GM21360 (cell line): Measurements from ENCODE around the gene ABCA7.

ENCODE experiments used
- ATAC-seq: cut with Tn5 transposase; IDR thresholded peaks from one replicate; pipeline ENCODE4 v1.9.1; 2021; ENCODE audit warnings: mild to moderate bottlenecking, moderate library complexity; ENCODE audit not compliant: unreplicated experiment

The ABCA7 gene

DNA sequence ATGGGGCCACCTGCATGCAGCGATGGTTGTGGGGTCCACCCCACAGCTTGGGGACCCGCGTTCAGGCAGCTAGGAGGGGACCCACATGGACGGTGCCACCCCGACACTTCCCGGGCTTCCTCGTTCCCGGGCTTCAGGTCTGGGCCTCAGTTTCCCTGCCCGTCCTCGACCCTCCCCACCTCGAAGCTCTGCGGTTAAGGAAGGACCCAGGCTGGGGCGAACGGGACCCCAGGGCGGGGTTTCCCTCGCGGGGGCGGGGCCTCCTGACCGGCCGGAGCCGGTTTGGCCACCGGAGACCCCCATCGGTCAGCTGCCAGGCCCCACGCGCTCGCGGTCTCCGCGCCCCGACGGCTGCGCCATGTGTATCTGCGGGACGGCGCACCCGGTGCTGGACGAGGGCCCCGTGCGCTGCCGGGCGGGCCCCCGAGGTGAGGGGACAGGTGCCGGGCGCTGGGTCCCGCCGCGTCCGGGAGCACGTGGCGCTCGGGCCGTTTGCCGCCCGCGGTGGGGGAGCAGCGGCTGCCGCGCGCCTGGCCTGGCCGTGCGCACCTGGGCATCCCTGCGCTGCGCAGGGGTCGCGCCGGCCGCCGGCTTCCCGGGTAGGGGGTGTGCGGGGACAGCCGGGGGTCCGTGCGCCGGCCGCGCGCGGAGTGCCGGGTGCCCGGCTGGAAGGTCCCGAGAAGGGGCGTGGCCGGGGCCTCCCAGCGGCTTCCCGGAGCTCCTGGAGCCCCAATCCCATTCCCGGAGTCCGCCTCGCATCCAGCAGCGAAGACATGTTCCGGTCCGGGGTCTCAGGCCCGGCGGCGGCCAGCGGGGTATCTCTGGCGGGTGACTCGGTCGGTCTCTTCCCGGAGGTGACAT, 31.3 kb downstream of the ABCA7 start:
- no peak for ATAC-seq

DNA sequence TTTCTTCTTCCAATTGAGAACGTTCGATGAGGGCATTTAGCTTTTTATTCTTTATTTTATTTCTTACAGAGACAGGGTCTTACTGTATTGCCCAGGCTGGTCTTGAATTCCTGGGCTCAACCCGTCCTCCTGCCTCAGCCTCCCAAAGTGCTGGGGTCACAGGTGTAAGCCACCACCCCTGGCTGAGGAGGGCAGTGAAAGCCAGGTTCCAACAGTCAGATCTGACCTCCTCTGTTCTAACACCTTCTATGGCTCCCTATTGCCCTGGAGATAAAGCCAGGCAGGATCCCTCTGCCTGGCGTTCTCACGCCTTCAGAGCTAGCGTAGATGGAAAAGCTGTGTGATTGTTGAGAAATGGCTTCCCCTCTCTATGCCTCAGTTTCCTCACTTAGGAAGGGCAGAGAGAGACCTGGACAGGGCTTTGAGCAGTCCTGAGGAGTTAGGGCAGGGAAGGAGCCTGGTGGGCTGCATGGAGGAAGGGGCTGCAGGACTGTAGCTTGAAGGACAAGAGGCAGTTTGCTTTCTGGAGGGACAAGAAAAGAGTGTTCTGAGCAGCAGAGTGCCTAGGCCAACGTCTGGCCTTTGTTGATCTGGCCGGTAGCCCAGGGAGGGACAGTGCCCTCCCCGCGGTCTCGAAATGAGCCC, 32.6 kb downstream of the ABCA7 start:
- no peak for ATAC-seq

DNA sequence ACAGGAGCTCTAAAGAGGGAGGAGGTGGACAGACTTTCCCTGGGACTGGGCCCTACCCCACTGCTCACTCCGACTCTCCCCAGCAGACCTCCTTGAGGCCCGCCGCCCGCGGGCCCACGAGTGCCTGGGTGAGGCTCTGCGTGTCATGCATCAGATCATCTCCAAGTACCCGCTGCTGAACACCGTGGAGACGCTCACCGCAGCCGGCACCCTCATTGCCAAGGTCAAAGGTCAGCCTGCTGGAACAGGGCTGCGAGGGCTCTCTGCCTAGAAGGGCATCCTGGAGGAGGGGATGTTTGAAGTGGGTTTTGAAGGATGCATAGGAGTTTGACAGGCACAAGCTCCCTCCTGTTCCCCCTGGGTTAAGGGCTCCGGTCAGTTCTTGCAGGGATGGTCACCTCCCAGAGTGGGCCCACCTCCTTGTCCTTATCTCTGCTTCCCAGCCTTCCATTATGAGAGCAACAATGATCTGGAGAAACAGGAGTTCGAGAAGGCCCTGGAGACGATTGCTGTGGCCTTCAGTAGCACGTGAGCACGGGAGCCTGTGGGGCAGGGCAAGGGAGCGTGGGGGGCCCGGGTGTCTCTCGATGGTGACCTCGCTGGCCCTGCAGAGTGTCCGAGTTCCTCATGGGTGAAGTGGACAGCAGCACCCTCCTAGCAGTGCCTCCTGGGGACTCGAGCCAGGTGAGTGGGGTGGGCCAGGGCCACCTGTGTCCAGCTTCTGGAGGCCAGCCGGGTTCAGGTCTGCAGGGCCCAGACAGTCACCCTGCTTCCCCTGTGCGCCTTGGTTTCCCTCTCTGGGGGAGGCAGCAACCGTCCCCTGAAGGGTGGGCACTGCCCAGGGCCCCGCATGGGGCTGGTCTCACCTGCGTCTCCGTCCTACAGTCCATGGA, 33.4 kb downstream of the ABCA7 start:
- no peak for ATAC-seq

DNA sequence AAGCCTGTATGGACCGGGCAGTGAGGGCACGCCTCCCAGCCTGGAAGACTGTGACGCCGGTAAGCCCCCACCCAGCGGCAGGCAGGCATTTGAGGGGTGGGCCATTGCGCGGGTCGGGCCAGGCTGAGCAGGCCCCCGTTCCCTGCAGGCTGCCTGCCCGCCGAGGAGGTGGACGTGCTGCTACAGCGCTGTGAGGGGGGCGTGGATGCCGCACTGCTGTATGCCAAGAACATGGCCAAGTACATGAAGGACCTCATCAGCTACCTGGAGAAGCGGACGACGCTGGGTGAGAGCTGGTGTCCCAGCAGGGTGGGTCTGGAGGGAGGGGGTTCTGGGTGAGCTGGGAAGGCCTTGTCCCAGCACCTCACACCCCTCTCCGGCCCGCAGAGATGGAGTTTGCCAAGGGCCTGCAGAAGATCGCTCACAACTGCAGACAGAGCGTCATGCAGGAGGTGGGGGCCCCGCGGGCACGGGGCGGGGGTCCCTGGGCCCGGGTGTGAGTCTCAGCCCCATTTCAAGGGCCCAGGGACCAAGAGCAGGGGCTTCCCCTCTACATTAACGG, 34.1 kb downstream of the ABCA7 start:
- peak; percentile 5 for ATAC-seq

DNA sequence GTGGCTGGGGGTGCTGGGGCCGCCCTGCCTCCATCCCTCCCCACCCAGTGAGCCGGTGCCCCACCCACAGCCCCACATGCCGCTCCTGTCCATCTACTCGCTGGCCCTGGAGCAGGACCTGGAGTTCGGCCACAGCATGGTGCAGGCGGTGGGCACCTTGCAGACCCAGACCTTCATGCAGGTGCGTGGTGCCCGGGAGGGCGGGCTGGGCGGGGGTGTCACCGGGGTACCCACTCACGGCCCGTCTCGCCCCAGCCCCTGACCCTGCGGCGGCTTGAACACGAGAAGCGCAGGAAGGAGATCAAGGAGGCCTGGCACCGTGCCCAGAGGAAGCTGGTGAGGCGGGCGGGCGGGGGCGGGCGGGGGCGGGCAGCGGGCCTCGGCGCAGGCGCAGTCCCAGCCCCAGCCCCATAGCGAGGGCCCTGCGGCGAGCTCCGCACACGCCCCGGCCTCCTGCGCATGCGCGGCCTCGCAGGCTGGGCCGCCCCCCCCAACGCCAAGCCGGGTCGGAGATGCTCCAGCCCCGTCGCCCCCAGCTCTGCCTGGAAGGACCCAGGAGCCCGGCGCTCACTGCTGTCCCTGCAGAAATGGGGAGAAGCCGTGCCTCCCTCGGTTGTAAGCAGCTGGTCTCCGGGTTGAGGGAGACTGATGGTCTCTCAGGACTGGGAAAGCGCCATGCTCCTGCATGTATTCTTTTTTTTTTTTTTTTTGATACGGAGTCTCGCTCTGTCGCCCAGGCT, 34.8 kb downstream of the ABCA7 start:
- peak; percentile 45 for ATAC-seq

GRCh38 chr19:1076046-1076386, 36.1 kb downstream of the ABCA7 start:
- no peak for ATAC-seq

DNA sequence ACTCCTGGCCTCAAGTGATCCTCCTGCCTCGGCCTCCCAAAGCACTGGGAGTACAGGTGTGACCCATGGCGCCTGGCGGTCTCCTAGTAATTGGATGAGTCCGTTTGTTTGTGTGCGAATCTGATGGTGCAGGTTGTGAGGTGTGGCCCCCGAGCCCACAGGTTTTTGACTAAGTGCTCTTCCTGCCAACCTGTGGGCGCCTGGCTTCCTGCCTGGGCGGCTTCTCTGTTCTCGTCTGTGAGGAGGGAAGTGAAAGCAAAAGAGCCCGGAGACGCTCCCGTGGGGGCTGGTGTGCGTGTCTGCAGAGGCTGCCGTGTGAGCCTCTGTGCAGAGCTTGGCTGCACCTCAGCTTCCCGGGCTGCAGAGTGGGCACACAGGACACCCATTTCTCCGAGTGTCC, 37.0 kb downstream of the ABCA7 start:
- peak; percentile 37 for ATAC-seq

DNA sequence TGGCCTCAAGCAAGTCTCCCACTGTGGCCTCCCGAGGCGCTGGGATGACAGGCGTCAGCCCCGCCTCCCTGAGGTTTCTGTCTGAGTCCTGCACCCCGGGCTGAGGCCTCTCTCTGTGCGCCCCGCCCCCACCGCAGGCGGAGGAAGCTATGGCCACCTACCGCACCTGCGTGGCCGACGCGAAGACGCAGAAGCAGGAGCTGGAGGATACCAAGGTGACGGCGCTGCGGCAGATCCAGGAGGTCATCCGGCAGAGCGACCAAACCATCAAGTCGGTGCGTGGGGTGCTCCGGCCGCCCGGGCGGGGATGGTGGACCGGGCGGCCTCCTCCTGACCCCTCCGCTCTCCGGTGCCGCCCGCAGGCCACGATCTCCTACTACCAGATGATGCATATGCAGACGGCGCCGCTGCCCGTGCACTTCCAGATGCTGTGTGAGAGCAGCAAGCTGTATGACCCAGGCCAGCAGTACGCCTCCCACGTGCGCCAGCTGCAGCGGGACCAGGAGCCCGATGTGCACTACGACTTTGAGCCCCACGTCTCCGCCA, 39.7 kb downstream of the ABCA7 start:
- no peak for ATAC-seq

- no peak for ATAC-seq
Measured at GRCh38 chr19:1080360-1081161, 40.7 kb downstream of the ABCA7 start.

DNA sequence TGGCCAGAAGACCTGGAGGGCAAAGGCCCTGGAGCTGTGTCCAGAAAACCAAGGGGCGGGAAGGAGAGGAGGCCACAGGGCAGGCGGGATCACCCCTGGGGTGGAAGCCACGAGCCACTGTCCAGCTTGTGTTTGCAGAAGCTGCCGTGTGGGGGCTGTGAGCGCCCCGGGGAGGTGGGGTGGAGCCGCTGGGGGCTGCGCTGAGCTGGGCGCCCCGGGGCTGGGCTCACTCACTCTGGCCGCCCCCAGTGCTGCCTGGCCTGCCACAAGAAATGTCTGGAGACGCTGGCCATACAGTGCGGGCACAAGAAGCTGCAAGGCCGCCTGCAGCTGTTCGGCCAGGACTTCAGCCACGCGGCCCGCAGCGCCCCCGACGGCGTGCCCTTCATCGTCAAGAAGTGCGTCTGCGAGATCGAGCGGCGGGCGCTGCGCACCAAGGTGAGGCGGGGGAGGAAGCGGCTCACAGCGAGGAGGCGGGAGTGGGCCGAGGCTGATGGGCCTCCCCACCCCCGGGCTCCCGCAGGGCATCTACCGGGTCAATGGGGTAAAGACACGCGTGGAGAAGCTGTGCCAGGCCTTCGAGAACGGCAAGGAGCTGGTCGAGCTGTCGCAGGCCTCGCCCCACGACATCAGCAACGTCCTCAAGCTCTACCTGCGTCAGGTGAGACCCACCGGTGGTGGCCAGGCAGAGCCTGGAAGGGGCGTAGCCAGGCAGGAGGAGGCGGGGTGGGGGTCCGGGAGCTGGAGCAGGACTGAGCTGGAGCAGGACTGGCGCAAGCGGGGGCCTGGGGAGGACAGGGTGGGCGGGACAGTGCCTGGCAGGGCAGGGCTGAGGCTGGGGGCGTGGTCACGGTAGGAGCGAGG, 41.6 kb downstream of the ABCA7 start:
- no peak for ATAC-seq

DNA sequence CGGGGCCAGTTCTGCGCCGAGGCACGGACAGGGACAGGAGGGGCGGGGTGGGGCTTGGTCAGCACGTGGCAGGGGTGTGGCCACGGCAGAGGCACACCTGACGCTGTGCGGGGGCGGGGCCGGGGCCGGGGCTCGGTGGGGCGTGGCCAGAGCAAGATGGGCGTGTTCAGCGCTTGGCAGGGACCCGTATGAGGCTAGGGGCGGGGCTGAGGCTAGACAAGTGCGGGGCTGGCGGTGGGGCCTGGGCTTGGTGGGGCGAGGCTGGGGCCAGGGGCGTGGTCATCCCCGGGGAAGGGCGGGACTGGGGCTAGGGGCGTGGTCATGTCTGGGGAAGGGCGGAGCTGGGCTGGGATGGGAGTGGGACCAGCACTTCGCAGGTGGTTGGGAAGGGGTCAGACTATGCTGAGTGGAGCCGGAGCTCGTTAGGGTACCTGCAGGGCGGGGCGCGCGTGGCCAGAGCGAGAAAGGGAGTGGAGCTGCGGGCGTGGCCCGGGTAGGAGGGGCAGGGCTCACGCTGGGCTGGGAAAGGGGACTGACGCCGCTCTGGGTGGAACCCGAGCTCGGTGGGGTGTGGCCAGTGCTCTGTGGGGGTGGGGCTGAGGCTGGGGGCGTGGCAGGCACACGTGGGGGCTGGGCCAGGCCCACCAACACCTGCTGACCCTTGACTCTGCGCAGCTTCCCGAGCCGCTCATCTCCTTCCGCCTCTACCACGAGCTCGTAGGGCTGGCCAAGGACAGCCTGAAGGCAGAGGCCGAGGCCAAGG, 42.4 kb downstream of the ABCA7 start:
- ATAC-seq: peak; percentile 45

- ATAC-seq: no peak
Measured at GRCh38 chr19:1082928-1083816, 43.3 kb downstream of the ABCA7 start.

DNA sequence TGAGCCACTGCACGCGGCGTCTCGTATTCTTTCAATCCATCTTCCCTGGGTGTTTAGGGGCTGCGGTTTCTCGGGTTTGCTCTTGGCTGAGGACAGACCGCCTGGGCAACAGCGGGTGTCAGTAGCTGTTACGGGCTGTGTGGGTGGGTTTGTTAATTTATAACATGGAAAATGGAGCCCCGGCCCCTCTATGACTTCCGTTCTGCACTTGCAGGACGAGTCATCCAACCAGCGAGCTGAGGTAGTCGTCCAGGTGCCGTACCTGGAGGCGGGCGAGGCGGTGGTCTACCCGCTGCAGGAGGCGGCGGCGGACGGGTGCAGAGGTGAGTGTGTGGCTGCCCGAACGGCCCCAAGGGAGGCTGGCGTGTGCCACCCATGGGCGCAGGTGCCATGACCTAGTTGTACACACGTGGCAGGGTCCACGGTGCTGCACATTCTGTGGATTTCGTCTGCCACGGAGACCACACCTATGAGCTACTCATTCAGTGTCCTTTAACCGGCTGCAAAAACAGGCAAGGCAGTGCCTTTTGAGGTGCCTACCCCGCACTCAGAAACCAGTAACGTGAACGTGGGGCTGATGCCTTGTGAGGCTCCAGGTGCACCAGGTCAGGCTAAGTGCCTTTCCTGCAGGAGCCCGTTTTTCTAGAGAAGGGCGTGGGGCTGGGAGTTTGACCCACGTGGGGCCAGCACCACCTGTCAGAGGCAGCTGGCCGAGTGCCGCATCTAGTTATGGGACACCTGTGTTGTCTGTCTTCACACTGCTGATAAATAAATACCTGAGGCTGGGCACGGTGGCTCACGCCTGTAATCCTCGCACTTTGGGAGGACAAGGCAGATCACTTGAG, 44.3 kb downstream of the ABCA7 start:
- ATAC-seq: no peak

GRCh38 chr19:1085053-1085658, 45.2 kb downstream of the ABCA7 start:
- ATAC-seq: no peak

GRCh38 chr19:1085676-1086442, 46.0 kb downstream of the ABCA7 start:
- ATAC-seq: no peak
